WTC11 (cell line): ENCODE results near the gene NAALAD2. TPM values are rescaled to one million over a fixed set of nuclear protein-coding genes. Genes with fewer than 3 reads are reported as not detected.
A peak's percentile ranks its signal among the peaks of the same experiment; 100 is the strongest.

Experiments used
- ATAC-seq: fragments of 200-7000 bp; cut with Tn5 transposase; 2 replicates; pipeline ENCODE4 v1.10.0; 2021; ENCODE audit warnings: mild to moderate bottlenecking, moderate library complexity
- CTCF ChIA-PET: fragments of 300-600 bp; sonication (Branson Sonifier 250); formaldehyde crosslinking; loops from one replicate; lab custom pipeline; 2021; ENCODE audit warnings: antibody characterized with exemption; lab: Charles Lee
- POLR2A ChIA-PET: fragments of 350-600 bp; sonication (Branson Sonifier 250); formaldehyde crosslinking; loops from one replicate; lab custom pipeline; 2021; ENCODE audit warnings: antibody characterized with exemption; lab: Charles Lee
- DNase-seq: peaks from one replicate; pipeline ENCODE4 v3.0.0; 2021; ENCODE audit warnings: low spot score
- H3K27ac Mint-ChIP-seq: 2 replicates; pipeline ENCODE4 v1.8.0; 2021; ENCODE audit warnings: mixed read lengths
- H3K27me3 Mint-ChIP-seq: 2 replicates; pipeline ENCODE4 v1.8.0; 2021; ENCODE audit warnings: low read depth, mild to moderate bottlenecking, moderate library complexity, mixed read lengths
- H3K36me3 Mint-ChIP-seq: 2 replicates; pipeline ENCODE4 v1.8.0; 2021; ENCODE audit warnings: mixed read lengths
- H3K4me1 Mint-ChIP-seq: 2 replicates; pipeline ENCODE4 v1.8.0; 2022; ENCODE audit warnings: mixed read lengths
- H3K4me3 Mint-ChIP-seq: 2 replicates; pipeline ENCODE4 v1.8.0; 2021; ENCODE audit warnings: mild to moderate bottlenecking, moderate library complexity, mixed read lengths
- H3K9me3 Mint-ChIP-seq: 2 replicates; pipeline ENCODE4 v1.8.0; 2021; ENCODE audit warnings: mixed read lengths
- EMX1 ChIP-seq: fragments of 250-450 bp; sonication (Bioruptor Pico); IDR thresholded peaks from 2 replicates; pipeline ENCODE4 v1.8.0; 2021; ENCODE audit warnings: mild to moderate bottlenecking
- ESRRA ChIP-seq: sonication (generic); formaldehyde crosslinking; IDR thresholded peaks from 2 replicates; pipeline ENCODE4 v1.8.1; 2022; ENCODE audit warnings: mild to moderate bottlenecking, missing genetic modification reagents, borderline replicate concordance
- GRHL2 ChIP-seq: fragments of 250-450 bp; sonication (Bioruptor Pico); IDR thresholded peaks from 2 replicates; pipeline ENCODE4 v1.8.0; 2022; ENCODE audit warnings: mild to moderate bottlenecking, moderate library complexity; ENCODE audit not compliant: insufficient replicate concordance, severe bottlenecking
- KAT7 ChIP-seq: sonication (generic); formaldehyde crosslinking; IDR thresholded peaks from 2 replicates; pipeline ENCODE4 v1.8.1; 2023; ENCODE audit warnings: missing genetic modification reagents, mild to moderate bottlenecking, borderline replicate concordance
- NR3C1 ChIP-seq: sonication (generic); formaldehyde crosslinking; conservative IDR thresholded peaks from 2 replicates; pipeline ENCODE4 v1.8.1; 2023; ENCODE audit warnings: low read depth, mild to moderate bottlenecking, missing genetic modification reagents
- PRRX2 ChIP-seq: fragments of 250-450 bp; sonication (Bioruptor Pico); IDR thresholded peaks from 2 replicates; pipeline ENCODE4 v1.8.0; 2021; ENCODE audit warnings: mild to moderate bottlenecking
- SP1 ChIP-seq: sonication (generic); formaldehyde crosslinking; conservative IDR thresholded peaks from 2 replicates; pipeline ENCODE4 v1.8.1; 2022; ENCODE audit warnings: missing genetic modification reagents
- TEAD4 ChIP-seq: sonication (generic); formaldehyde crosslinking; IDR thresholded peaks from 2 replicates; pipeline ENCODE4 v1.8.0; 2022; ENCODE audit warnings: mild to moderate bottlenecking, missing genetic modification reagents
- ZNF317 ChIP-seq: sonication (generic); formaldehyde crosslinking; IDR thresholded peaks from 2 replicates; pipeline ENCODE4 v1.8.1; 2023; ENCODE audit warnings: low read depth, mild to moderate bottlenecking, moderate library complexity, missing genetic modification reagents, borderline replicate concordance
- ZNF423 ChIP-seq: fragments of 250-450 bp; sonication (Bioruptor Pico); IDR thresholded peaks from 2 replicates; pipeline ENCODE4 v2.1.2; 2022; ENCODE audit warnings: mild to moderate bottlenecking, moderate library complexity
- total RNA-seq: library from RNA; stranded (reverse); gene quantifications from 3 replicates; pipeline ENCODE4 v1.2.3, GENCODE V29; 2021
- TF ChIP-seq, protein P1 (sequence below): sonication (generic); formaldehyde crosslinking; conservative IDR thresholded peaks from 2 replicates; pipeline ENCODE4 v1.8.1; 2023; ENCODE audit warnings: mild to moderate bottlenecking, low read depth, missing genetic modification reagents, moderate library complexity
- TF ChIP-seq, protein P2 (sequence below): sonication (generic); formaldehyde crosslinking; IDR thresholded peaks from 2 replicates; pipeline ENCODE4 v1.8.1; 2023; ENCODE audit warnings: mild to moderate bottlenecking, missing genetic modification reagents, moderate library complexity
- TF ChIP-seq, protein P3 (sequence below): sonication (generic); formaldehyde crosslinking; IDR thresholded peaks from 2 replicates; pipeline ENCODE4 v1.8.1; 2023; ENCODE audit warnings: mild to moderate bottlenecking, missing genetic modification reagents
- TF ChIP-seq, protein P4 (sequence below): fragments of 250-450 bp; sonication (Bioruptor Pico); IDR thresholded peaks from 2 replicates; pipeline ENCODE4 v1.8.0; 2021; ENCODE audit warnings: mild to moderate bottlenecking
- TF ChIP-seq, protein P5 (sequence below): sonication (generic); formaldehyde crosslinking; IDR thresholded peaks from 2 replicates; pipeline ENCODE4 v1.8.1; 2023; ENCODE audit warnings: mild to moderate bottlenecking, missing genetic modification reagents
- TF ChIP-seq, protein P6 (sequence below): sonication (generic); formaldehyde crosslinking; IDR thresholded peaks from 2 replicates; pipeline ENCODE4 v1.8.0; 2022; ENCODE audit warnings: mild to moderate bottlenecking, missing genetic modification reagents
- TF ChIP-seq, protein P7 (sequence below): fragments of 200-600 bp; IDR thresholded peaks from 2 replicates; pipeline ENCODE4 v1.8.0; 2022; ENCODE audit warnings: antibody characterized with exemption
- TF ChIP-seq, protein P8 (sequence below): fragments of 250-450 bp; sonication (Bioruptor Pico); IDR thresholded peaks from 2 replicates; pipeline ENCODE4 v1.9.0; 2021; ENCODE audit warnings: mild to moderate bottlenecking, borderline replicate concordance

The NAALAD2 gene
- total RNA-seq, 1 experiment from 2014 or later, result 3.7 TPM

DNA sequence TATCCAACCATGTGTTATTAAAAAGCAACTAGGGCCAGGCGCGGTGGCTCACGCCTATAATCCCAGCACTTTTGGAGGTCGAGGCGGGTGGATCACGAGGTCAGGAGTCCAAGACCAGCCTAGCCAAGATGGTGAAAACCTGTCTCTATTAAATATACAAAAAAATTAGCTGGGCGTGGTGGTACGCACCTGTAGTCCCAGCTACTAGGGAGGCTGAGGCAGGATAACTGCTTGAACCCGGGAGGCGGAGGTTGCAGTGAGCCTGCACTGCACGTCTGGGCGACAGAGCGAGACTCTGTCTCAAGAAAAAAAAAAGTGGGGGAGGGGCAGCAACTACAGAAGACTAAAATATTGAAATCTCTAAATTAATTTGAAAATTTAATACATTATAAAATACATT is 69.9 kb downstream of the NAALAD2 start:
- ChIA-PET CTCF (interaction anchor here (1.0 kb wide), 1 partner anchor 43 kb away, joined by 3 read pairs; no protein-coding TSS in a partner anchor), POLR2A (no interaction called here)
- Mint-ChIP-seq H3K36me3 (peaks cover 57% of the 10 kb centered on the region), H3K4me1 (no peaks in the 10 kb centered on the region), H3K4me3 (no peak overlapping the region), H3K9me3 (no peaks in the 10 kb centered on the region), H3K27me3 (no peaks in the 10 kb centered on the region), H3K27ac (no peak overlapping the region)
- DNase-seq (no peak), ATAC-seq (no peak)
- TF ChIP-seq, protein P1, sequence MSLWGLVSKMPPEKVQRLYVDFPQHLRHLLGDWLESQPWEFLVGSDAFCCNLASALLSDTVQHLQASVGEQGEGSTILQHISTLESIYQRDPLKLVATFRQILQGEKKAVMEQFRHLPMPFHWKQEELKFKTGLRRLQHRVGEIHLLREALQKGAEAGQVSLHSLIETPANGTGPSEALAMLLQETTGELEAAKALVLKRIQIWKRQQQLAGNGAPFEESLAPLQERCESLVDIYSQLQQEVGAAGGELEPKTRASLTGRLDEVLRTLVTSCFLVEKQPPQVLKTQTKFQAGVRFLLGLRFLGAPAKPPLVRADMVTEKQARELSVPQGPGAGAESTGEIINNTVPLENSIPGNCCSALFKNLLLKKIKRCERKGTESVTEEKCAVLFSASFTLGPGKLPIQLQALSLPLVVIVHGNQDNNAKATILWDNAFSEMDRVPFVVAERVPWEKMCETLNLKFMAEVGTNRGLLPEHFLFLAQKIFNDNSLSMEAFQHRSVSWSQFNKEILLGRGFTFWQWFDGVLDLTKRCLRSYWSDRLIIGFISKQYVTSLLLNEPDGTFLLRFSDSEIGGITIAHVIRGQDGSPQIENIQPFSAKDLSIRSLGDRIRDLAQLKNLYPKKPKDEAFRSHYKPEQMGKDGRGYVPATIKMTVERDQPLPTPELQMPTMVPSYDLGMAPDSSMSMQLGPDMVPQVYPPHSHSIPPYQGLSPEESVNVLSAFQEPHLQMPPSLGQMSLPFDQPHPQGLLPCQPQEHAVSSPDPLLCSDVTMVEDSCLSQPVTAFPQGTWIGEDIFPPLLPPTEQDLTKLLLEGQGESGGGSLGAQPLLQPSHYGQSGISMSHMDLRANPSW (CRISPR knock-in tag), result no peak
- TF ChIP-seq, protein P2, sequence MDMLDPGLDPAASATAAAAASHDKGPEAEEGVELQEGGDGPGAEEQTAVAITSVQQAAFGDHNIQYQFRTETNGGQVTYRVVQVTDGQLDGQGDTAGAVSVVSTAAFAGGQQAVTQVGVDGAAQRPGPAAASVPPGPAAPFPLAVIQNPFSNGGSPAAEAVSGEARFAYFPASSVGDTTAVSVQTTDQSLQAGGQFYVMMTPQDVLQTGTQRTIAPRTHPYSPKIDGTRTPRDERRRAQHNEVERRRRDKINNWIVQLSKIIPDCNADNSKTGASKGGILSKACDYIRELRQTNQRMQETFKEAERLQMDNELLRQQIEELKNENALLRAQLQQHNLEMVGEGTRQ (CRISPR knock-in tag), result no peak
- TF ChIP-seq, protein P3, sequence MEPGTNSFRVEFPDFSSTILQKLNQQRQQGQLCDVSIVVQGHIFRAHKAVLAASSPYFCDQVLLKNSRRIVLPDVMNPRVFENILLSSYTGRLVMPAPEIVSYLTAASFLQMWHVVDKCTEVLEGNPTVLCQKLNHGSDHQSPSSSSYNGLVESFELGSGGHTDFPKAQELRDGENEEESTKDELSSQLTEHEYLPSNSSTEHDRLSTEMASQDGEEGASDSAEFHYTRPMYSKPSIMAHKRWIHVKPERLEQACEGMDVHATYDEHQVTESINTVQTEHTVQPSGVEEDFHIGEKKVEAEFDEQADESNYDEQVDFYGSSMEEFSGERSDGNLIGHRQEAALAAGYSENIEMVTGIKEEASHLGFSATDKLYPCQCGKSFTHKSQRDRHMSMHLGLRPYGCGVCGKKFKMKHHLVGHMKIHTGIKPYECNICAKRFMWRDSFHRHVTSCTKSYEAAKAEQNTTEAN (CRISPR knock-in tag), result no peak
- no peak for TF ChIP-seq GRHL2 (CRISPR knock-in tag)
- no peak for TF ChIP-seq KAT7 (CRISPR knock-in tag)
- TF ChIP-seq PRRX2, result no peak
- no peak for TF ChIP-seq SP1
- TF ChIP-seq EMX1 (CRISPR knock-in tag), result no peak
- TF ChIP-seq, protein P4, sequence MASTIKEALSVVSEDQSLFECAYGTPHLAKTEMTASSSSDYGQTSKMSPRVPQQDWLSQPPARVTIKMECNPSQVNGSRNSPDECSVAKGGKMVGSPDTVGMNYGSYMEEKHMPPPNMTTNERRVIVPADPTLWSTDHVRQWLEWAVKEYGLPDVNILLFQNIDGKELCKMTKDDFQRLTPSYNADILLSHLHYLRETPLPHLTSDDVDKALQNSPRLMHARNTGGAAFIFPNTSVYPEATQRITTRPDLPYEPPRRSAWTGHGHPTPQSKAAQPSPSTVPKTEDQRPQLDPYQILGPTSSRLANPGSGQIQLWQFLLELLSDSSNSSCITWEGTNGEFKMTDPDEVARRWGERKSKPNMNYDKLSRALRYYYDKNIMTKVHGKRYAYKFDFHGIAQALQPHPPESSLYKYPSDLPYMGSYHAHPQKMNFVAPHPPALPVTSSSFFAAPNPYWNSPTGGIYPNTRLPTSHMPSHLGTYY (CRISPR knock-in tag), result no peak
- TF ChIP-seq, protein P5, sequence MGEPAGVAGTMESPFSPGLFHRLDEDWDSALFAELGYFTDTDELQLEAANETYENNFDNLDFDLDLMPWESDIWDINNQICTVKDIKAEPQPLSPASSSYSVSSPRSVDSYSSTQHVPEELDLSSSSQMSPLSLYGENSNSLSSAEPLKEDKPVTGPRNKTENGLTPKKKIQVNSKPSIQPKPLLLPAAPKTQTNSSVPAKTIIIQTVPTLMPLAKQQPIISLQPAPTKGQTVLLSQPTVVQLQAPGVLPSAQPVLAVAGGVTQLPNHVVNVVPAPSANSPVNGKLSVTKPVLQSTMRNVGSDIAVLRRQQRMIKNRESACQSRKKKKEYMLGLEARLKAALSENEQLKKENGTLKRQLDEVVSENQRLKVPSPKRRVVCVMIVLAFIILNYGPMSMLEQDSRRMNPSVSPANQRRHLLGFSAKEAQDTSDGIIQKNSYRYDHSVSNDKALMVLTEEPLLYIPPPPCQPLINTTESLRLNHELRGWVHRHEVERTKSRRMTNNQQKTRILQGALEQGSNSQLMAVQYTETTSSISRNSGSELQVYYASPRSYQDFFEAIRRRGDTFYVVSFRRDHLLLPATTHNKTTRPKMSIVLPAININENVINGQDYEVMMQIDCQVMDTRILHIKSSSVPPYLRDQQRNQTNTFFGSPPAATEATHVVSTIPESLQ (CRISPR knock-in tag), result no peak
- TF ChIP-seq ESRRA (CRISPR knock-in tag), result no peak
- no peak for TF ChIP-seq ZNF317 (CRISPR knock-in tag)
- no peak for TF ChIP-seq NR3C1
- TF ChIP-seq, protein P6, sequence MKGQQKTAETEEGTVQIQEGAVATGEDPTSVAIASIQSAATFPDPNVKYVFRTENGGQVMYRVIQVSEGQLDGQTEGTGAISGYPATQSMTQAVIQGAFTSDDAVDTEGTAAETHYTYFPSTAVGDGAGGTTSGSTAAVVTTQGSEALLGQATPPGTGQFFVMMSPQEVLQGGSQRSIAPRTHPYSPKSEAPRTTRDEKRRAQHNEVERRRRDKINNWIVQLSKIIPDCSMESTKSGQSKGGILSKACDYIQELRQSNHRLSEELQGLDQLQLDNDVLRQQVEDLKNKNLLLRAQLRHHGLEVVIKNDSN (CRISPR knock-in tag), result no peak

DNA sequence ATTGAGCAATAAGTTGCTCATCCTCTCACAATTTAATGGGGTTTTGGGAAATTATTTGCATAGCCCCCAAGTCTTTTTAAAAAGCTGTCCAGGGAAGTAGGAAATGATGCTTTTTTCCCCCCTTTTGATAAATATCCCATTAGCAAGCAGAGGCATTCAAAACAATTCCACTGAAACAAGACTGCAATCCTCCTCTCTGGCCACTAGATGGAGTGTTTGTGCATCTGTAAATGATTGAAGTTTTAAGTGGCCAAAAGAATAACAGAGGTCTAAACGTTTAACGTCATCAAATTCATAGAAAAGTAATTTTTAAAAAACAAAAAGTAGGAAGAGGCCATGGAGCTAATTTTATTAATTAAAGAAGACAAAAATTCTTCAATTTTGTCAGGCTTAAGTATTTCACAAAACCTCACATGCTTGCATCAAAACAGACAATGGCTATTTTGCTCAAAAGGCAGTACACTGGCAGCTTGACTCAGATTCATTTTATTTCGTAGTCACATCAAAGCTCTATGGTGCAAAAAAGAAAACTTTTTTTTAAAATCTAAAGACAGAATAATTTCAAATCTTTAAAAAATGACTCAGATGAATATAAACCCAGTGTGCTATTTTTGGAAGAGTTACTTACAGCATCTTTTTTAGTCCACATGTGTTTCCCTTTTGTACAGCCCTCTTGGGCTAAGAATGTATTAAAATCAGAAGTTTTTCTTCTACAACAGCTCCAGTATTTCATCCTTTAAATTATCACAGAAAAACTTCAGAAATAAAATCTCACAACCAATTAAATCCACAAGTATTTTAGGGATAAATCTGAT is 70.6 kb downstream of the NAALAD2 start:
- no peak for DNase-seq
- TF ChIP-seq ZNF423 (CRISPR knock-in tag) (no peak), ESRRA (CRISPR knock-in tag) (no peak), TEAD4 (CRISPR knock-in tag) (no peak)
- TF ChIP-seq, protein P7, sequence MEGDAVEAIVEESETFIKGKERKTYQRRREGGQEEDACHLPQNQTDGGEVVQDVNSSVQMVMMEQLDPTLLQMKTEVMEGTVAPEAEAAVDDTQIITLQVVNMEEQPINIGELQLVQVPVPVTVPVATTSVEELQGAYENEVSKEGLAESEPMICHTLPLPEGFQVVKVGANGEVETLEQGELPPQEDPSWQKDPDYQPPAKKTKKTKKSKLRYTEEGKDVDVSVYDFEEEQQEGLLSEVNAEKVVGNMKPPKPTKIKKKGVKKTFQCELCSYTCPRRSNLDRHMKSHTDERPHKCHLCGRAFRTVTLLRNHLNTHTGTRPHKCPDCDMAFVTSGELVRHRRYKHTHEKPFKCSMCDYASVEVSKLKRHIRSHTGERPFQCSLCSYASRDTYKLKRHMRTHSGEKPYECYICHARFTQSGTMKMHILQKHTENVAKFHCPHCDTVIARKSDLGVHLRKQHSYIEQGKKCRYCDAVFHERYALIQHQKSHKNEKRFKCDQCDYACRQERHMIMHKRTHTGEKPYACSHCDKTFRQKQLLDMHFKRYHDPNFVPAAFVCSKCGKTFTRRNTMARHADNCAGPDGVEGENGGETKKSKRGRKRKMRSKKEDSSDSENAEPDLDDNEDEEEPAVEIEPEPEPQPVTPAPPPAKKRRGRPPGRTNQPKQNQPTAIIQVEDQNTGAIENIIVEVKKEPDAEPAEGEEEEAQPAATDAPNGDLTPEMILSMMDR, result peak; percentile 76
- TF ChIP-seq, protein P8, sequence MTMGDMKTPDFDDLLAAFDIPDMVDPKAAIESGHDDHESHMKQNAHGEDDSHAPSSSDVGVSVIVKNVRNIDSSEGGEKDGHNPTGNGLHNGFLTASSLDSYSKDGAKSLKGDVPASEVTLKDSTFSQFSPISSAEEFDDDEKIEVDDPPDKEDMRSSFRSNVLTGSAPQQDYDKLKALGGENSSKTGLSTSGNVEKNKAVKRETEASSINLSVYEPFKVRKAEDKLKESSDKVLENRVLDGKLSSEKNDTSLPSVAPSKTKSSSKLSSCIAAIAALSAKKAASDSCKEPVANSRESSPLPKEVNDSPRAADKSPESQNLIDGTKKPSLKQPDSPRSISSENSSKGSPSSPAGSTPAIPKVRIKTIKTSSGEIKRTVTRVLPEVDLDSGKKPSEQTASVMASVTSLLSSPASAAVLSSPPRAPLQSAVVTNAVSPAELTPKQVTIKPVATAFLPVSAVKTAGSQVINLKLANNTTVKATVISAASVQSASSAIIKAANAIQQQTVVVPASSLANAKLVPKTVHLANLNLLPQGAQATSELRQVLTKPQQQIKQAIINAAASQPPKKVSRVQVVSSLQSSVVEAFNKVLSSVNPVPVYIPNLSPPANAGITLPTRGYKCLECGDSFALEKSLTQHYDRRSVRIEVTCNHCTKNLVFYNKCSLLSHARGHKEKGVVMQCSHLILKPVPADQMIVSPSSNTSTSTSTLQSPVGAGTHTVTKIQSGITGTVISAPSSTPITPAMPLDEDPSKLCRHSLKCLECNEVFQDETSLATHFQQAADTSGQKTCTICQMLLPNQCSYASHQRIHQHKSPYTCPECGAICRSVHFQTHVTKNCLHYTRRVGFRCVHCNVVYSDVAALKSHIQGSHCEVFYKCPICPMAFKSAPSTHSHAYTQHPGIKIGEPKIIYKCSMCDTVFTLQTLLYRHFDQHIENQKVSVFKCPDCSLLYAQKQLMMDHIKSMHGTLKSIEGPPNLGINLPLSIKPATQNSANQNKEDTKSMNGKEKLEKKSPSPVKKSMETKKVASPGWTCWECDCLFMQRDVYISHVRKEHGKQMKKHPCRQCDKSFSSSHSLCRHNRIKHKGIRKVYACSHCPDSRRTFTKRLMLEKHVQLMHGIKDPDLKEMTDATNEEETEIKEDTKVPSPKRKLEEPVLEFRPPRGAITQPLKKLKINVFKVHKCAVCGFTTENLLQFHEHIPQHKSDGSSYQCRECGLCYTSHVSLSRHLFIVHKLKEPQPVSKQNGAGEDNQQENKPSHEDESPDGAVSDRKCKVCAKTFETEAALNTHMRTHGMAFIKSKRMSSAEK (CRISPR knock-in tag), result no peak

More for the DNA sequence above, 70.6 kb downstream of the NAALAD2 start:
- ChIA-PET POLR2A (no interaction called here), CTCF (interaction anchor here (1.0 to 1.5 kb wide), 2 partner anchors 13 to 42 kb away, joined by 3 to 10 read pairs; no protein-coding TSS in a partner anchor)
- Mint-ChIP-seq H3K4me3 (no peak overlapping the region), H3K27me3 (no peaks in the 10 kb centered on the region), H3K27ac (peak overlapping the region; percentile 37; the same call in 1 of the 2 replicates), H3K9me3 (no peaks in the 10 kb centered on the region), H3K4me1 (no peaks in the 10 kb centered on the region), H3K36me3 (peaks cover 63% of the 10 kb centered on the region)
- no peak; the same call in 1 of the 2 replicates for ATAC-seq
